PC-9 (cell line): ENCODE results near the gene BTBD1.

Source experiments
- EZH2 ChIP-seq: fragments of 200-600 bp; sonication (generic); IDR thresholded peaks from 2 replicates; pipeline ENCODE4 v1.8.0; 2017; ENCODE audit warnings: antibody characterized with exemption, low read depth
- TF ChIP-seq, protein P1 (sequence below): fragments of 200-600 bp; sonication (generic); conservative IDR thresholded peaks from 2 replicates; pipeline ENCODE4 v1.6.1; 2017; ENCODE audit warnings: mixed run types, antibody characterized with exemption, mild to moderate bottlenecking, moderate library complexity

GRCh38 chr15:83102346-83102745, 35.3 kb upstream of the BTBD1 start:
- TF ChIP-seq EZH2 = no peak
- TF ChIP-seq, protein P1, sequence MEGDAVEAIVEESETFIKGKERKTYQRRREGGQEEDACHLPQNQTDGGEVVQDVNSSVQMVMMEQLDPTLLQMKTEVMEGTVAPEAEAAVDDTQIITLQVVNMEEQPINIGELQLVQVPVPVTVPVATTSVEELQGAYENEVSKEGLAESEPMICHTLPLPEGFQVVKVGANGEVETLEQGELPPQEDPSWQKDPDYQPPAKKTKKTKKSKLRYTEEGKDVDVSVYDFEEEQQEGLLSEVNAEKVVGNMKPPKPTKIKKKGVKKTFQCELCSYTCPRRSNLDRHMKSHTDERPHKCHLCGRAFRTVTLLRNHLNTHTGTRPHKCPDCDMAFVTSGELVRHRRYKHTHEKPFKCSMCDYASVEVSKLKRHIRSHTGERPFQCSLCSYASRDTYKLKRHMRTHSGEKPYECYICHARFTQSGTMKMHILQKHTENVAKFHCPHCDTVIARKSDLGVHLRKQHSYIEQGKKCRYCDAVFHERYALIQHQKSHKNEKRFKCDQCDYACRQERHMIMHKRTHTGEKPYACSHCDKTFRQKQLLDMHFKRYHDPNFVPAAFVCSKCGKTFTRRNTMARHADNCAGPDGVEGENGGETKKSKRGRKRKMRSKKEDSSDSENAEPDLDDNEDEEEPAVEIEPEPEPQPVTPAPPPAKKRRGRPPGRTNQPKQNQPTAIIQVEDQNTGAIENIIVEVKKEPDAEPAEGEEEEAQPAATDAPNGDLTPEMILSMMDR = no peak
